Aorta (tissue), 5 donors: ENCODE measurements around the gene KSR2. TPM values are rescaled to one million over a fixed set of nuclear protein-coding genes. Genes with fewer than 3 reads are reported as not detected.
"Not testable (repeated sequence)": the region's sequence is repeated elsewhere in the genome, so short reads cannot be mapped to it uniquely, and the experiment has no call there.

Experiments used
- ATAC-seq: fragments of 200-7000 bp; cut with Tn5 transposase; one replicate; pipeline ENCODE4 v1.9.1; 2022; ENCODE audit warnings: moderate library complexity; ENCODE audit not compliant: low FRiP score
- DNase-seq, 2 donors: peaks; one replicate each; pipeline ENCODE4 v3.0.0-alpha.2; 2020
- H3K27ac ChIP-seq, 2 donors: one replicate each; pipeline ENCODE4 v1.5.1; 2013; ENCODE audit warnings: low read length in 2 of 2, mild to moderate bottlenecking in 2 of 2, moderate library complexity in 2 of 2, control low read depth in 1 of 2, inconsistent platforms in 1 of 2, low read depth in 1 of 2
- H3K27me3 ChIP-seq, 2 donors: one replicate each; pipeline ENCODE4 v1.6.1; 2013; ENCODE audit warnings: control low read depth in 1 of 2, low read length in 1 of 2, mild to moderate bottlenecking in 1 of 2, moderate library complexity in 1 of 2; ENCODE audit not compliant: insufficient read depth in 2 of 2, control insufficient read depth in 1 of 2
- H3K36me3 ChIP-seq, 2 donors: one replicate each; pipeline ENCODE4 v1.6.1; 2013; ENCODE audit warnings: control low read depth in 1 of 2, low read length in 1 of 2, mild to moderate bottlenecking in 1 of 2; ENCODE audit not compliant: insufficient read depth in 2 of 2, control insufficient read depth in 1 of 2
- H3K4me1 ChIP-seq, 2 donors: one replicate each; pipeline ENCODE4 v1.6.1; 2013; ENCODE audit warnings: low read length in 2 of 2, control low read depth in 1 of 2, mild to moderate bottlenecking in 1 of 2, moderate library complexity in 1 of 2; ENCODE audit not compliant: insufficient read depth in 2 of 2, control insufficient read depth in 1 of 2
- H3K4me3 ChIP-seq, 2 donors: one replicate each; pipeline ENCODE4 v1.5.1; 2013; ENCODE audit warnings: low read length in 2 of 2, control low read depth in 1 of 2, mild to moderate bottlenecking in 1 of 2
- H3K9me3 ChIP-seq: one replicate; pipeline ENCODE4 v1.6.1; 2013; ENCODE audit warnings: mild to moderate bottlenecking, low read length; ENCODE audit not compliant: control insufficient read depth
- WGBS, 2 donors: extraction: QIAGEN DNeasy Blood & Tissue Kit; methylation state at CpG; one replicate each; pipeline ENCODE4 v1.1.7; 2013; 5-methylcytosine and 5-hydroxymethylcytosine counted together
- intact Hi-C, 2 donors: fragments of 100-400 bp; cut with DNase I; formaldehyde crosslinking; loops; one replicate each; pipeline versions ENCODE4 v1.14.2 to v1.15.0; 2022
- polyA plus RNA-seq, 2 donors: library from polyadenylated mRNA; stranded (reverse); fragments of 200-250 nt; gene quantifications; one replicate each; pipeline ENCODE4 v1.2.3, GENCODE V29; 2013
- total RNA-seq, 2 donors: library from RNA; stranded (reverse); fragmentation: NEBNext Ultra II Directional; extraction: Animal tissue kit (Norgen Biotek cat#: 25700); gene quantifications; one replicate each; pipeline ENCODE4 v1.2.1, GENCODE V29; 2021
- donor health status: healthy with polysubstance abuse.
- donor health status: Bipolar disorder and iron deficiency.
- donor health status: DM: no; HTN: no; CAD: no.
- donor health status: DM: no; HTN: no; CAD: no.
- donor health status: DM: yes; HTN: yes; CAD: no.

KSR2 gene
- total and polyA plus RNA-seq, 4 donors = not detected

GRCh38 chr12:117774941-117775775 lies 193.6 kb downstream of the KSR2 start:
- H3K9me3 ChIP-seq = no peaks in the 10 kb centered on the region
- H3K27me3 ChIP-seq = no peaks in the 10 kb centered on the region
- ATAC-seq = no peak
- H3K27ac ChIP-seq = no peak overlapping the region
- no peaks in the 10 kb centered on the region for H3K36me3 ChIP-seq
- no peak for DNase-seq
- 50 to 55% methylated on average over 5 of the region's 5 CpGs for WGBS, 2 donors
- H3K4me3 ChIP-seq = no peak overlapping the region
- H3K4me1 ChIP-seq = no peaks in the 10 kb centered on the region
- intact Hi-C loops = no loop called here

- no peak overlapping the region for H3K4me3 ChIP-seq
- 53 to 56% methylated on average over 3 of the region's 3 CpGs for WGBS, 2 donors
- intact Hi-C loops = no loop called here
- no peaks in the 10 kb centered on the region for H3K27me3 ChIP-seq
- DNase-seq = no peak
- ATAC-seq = no peak
- peaks cover 1% of the 10 kb centered on the region for H3K9me3 ChIP-seq
- H3K36me3 ChIP-seq = no peaks in the 10 kb centered on the region
- H3K27ac ChIP-seq = no peak overlapping the region
- no peaks in the 10 kb centered on the region for H3K4me1 ChIP-seq
These were observed 199.9 kb downstream of the KSR2 start for GRCh38 chr12:117768860-117769259.

GRCh38 chr12:117766008-117766407 lies 202.8 kb downstream of the KSR2 start:
- no peak overlapping the region for H3K27ac ChIP-seq
- H3K4me1 ChIP-seq = no peaks in the 10 kb centered on the region
- WGBS, 2 donors = 67 to 89% methylated on average over 2 of the region's 2 CpGs
- peaks cover 1% of the 10 kb centered on the region for H3K9me3 ChIP-seq
- no peak overlapping the region for H3K4me3 ChIP-seq
- no peaks in the 10 kb centered on the region for H3K27me3 ChIP-seq
- intact Hi-C loops = no loop called here
- H3K36me3 ChIP-seq = no peaks in the 10 kb centered on the region
- DNase-seq (no peak), ATAC-seq (no peak)

GRCh38 chr12:117762143-117762542 lies 206.6 kb downstream of the KSR2 start:
- H3K36me3 ChIP-seq = no peaks in the 10 kb centered on the region
- no peaks in the 10 kb centered on the region for H3K4me1 ChIP-seq
- H3K27ac ChIP-seq = no peak overlapping the region
- 87% methylated on average over 2 of the region's 2 CpGs for WGBS, 2 donors
- intact Hi-C loops = no loop called here
- H3K4me3 ChIP-seq = no peak overlapping the region
- DNase-seq (no peak), ATAC-seq (no peak)
- peaks cover 1% of the 10 kb centered on the region for H3K9me3 ChIP-seq
- H3K27me3 ChIP-seq = no peaks in the 10 kb centered on the region

GRCh38 chr12:117761528-117762100 lies 207.2 kb downstream of the KSR2 start:
- Histone ChIP-seq H3K27ac (no peak overlapping the region), H3K4me1 (no peaks in the 10 kb centered on the region), H3K36me3 (no peaks in the 10 kb centered on the region), H3K9me3 (peaks cover 1% of the 10 kb centered on the region), H3K4me3 (no peak overlapping the region), H3K27me3 (no peaks in the 10 kb centered on the region)
- DNase-seq (no peak), ATAC-seq (no peak)
- intact Hi-C loops = no loop called here
- 87 to 89% methylated on average over 3 of the region's 3 CpGs for WGBS, 2 donors

- ATAC-seq = no peak
- H3K9me3 ChIP-seq = peaks cover 1% of the 10 kb centered on the region
- no peak overlapping the region for H3K4me3 ChIP-seq
- intact Hi-C loops = no loop called here
- H3K36me3 ChIP-seq = no peaks in the 10 kb centered on the region
- no peaks in the 10 kb centered on the region for H3K27me3 ChIP-seq
- DNase-seq = no peak
- no peak overlapping the region for H3K27ac ChIP-seq
- 94 to 95% methylated on average over 29 to 39 of the region's 39 CpGs for WGBS, 2 donors
- no peaks in the 10 kb centered on the region for H3K4me1 ChIP-seq
These were observed 207.8 kb downstream of the KSR2 start for GRCh38 chr12:117760990-117761389.

- 84 to 93% methylated on average over 2 of the region's 2 CpGs for WGBS, 2 donors
These were observed 218.1 kb downstream of the KSR2 start for GRCh38 chr12:117750657-117751056.

GRCh38 chr12:117749431-117749830 lies 219.4 kb downstream of the KSR2 start:
- H3K4me1 ChIP-seq = no peaks in the 10 kb centered on the region
- 73 to 79% methylated on average over 3 of the region's 3 CpGs for WGBS, 2 donors
- H3K9me3 ChIP-seq = peaks cover 2% of the 10 kb centered on the region
- DNase-seq = no peak
- H3K4me3 ChIP-seq = no peak overlapping the region
- intact Hi-C loops = no loop called here
- H3K36me3 ChIP-seq = no peaks in the 10 kb centered on the region
- ATAC-seq = no peak
- H3K27ac ChIP-seq = no peak overlapping the region
- no peaks in the 10 kb centered on the region for H3K27me3 ChIP-seq

More at GRCh38 chr12:117750657-117751056, 218.1 kb downstream of the KSR2 start:
- no peak overlapping the region for H3K27ac ChIP-seq
- no peak overlapping the region for H3K4me3 ChIP-seq
- H3K4me1 ChIP-seq = no peaks in the 10 kb centered on the region
- no peak for DNase-seq
- peaks cover 2% of the 10 kb centered on the region for H3K9me3 ChIP-seq
- intact Hi-C loops = no loop called here
- no peaks in the 10 kb centered on the region for H3K27me3 ChIP-seq
- ATAC-seq = no peak
- no peaks in the 10 kb centered on the region for H3K36me3 ChIP-seq

GRCh38 chr12:117746358-117746757 lies 222.4 kb downstream of the KSR2 start:
- H3K27ac ChIP-seq, H3K27me3 ChIP-seq, H3K4me3 ChIP-seq, ATAC-seq, DNase-seq, intact Hi-C loops, H3K9me3 ChIP-seq, H3K4me1 ChIP-seq, H3K36me3 ChIP-seq: not testable (repeated sequence)
